HepG2 (cell line): ENCODE data around the gene PROS1. TPM values are rescaled to one million over a fixed set of nuclear protein-coding genes. Genes with fewer than 3 reads are reported as not detected.

Experiments used
- ADNP ChIP-seq: sonication (generic); formaldehyde crosslinking; IDR thresholded peaks from 2 replicates; pipeline ENCODE4 v1.4.0; 2020; ENCODE audit warnings: missing genetic modification reagents
- CHD4 ChIP-seq: fragments of 200-600 bp; sonication (generic); IDR thresholded peaks from 2 replicates; pipeline ENCODE4 v1.7.0; 2017; ENCODE audit warnings: mild to moderate bottlenecking, low read length, borderline replicate concordance
- FLYWCH1 ChIP-seq: sonication (generic); formaldehyde crosslinking; IDR thresholded peaks from 2 replicates; pipeline ENCODE4 v1.8.1; 2023; ENCODE audit warnings: mild to moderate bottlenecking, missing genetic modification reagents
- KDM6A ChIP-seq: IDR thresholded peaks from 2 replicates; pipeline ENCODE4 v1.6.1; 2016; ENCODE audit warnings: low read depth
- MAFF ChIP-seq: IDR thresholded peaks from 2 replicates; pipeline ENCODE4 v1.6.1; 2011; ENCODE audit warnings: low read depth, low read length, improper control_type of control experiment
- NR2F1 ChIP-seq, 2 experiments: fragments of 450-650 bp in 1 of 2; formaldehyde crosslinking in 1 of 2; IDR thresholded peaks; 2 replicates each; pipeline versions ENCODE4 v1.5.0 to v1.6.1; 2016 to 2020; ENCODE audit warnings: mild to moderate bottlenecking in 1 of 2, missing compliant biosample characterization in 1 of 2, missing genetic modification reagents in 1 of 2, moderate library complexity in 1 of 2
- PHF20 ChIP-seq: sonication (generic); formaldehyde crosslinking; IDR thresholded peaks from 2 replicates; pipeline ENCODE4 v1.5.0; 2020; ENCODE audit warnings: mild to moderate bottlenecking, missing genetic modification reagents
- SKI ChIP-seq: fragments of 450-650 bp; IDR thresholded peaks from one replicate; pipeline ENCODE4 v1.6.1; 2018; ENCODE audit warnings: mild to moderate bottlenecking; ENCODE audit not compliant: partially characterized antibody
- ZBTB7B ChIP-seq: sonication (generic); formaldehyde crosslinking; IDR thresholded peaks from 2 replicates; pipeline ENCODE4 v1.4.0; 2020; ENCODE audit warnings: missing genetic modification reagents
- ZNF10 ChIP-seq: sonication (generic); formaldehyde crosslinking; IDR thresholded peaks from 2 replicates; pipeline ENCODE4 v1.4.0; 2020; ENCODE audit warnings: mild to moderate bottlenecking, low read depth, missing genetic modification reagents, borderline replicate concordance
- ZNF232 ChIP-seq: sonication (generic); formaldehyde crosslinking; IDR thresholded peaks from 2 replicates; pipeline ENCODE4 v1.4.0; 2020; ENCODE audit warnings: missing genetic modification reagents, borderline replicate concordance
- ZNF234 ChIP-seq: sonication (generic); formaldehyde crosslinking; conservative IDR thresholded peaks from 2 replicates; pipeline ENCODE4 v1.5.1; 2020; ENCODE audit warnings: mild to moderate bottlenecking, missing genetic modification reagents
- ZNF354B ChIP-seq: sonication (generic); formaldehyde crosslinking; IDR thresholded peaks from 2 replicates; pipeline ENCODE4 v1.8.0; 2022; ENCODE audit warnings: mild to moderate bottlenecking, missing genetic modification reagents
- ZNF431 ChIP-seq: sonication (generic); formaldehyde crosslinking; IDR thresholded peaks from 2 replicates; pipeline ENCODE4 v1.9.0; 2022; ENCODE audit warnings: missing genetic modification reagents, low read depth, mild to moderate bottlenecking, borderline replicate concordance
- ZNF569 ChIP-seq: sonication (generic); formaldehyde crosslinking; IDR thresholded peaks from 2 replicates; pipeline ENCODE4 v1.5.0; 2020; ENCODE audit warnings: mild to moderate bottlenecking, missing genetic modification reagents, moderate library complexity, borderline replicate concordance
- ZNF572 ChIP-seq: sonication (generic); formaldehyde crosslinking; IDR thresholded peaks from 2 replicates; pipeline ENCODE4 v1.5.1; 2020; ENCODE audit warnings: mild to moderate bottlenecking, missing genetic modification reagents
- ZNF580 ChIP-seq: IDR thresholded peaks from 2 replicates; pipeline ENCODE4 v1.6.1; 2016; ENCODE audit warnings: low read depth, borderline replicate concordance
- ZNF724P ChIP-seq: sonication (generic); formaldehyde crosslinking; IDR thresholded peaks from 2 replicates; pipeline ENCODE4 v1.8.0; 2022; ENCODE audit warnings: missing genetic modification reagents, borderline replicate concordance
- ZNF737 ChIP-seq: sonication (generic); formaldehyde crosslinking; IDR thresholded peaks from 2 replicates; pipeline ENCODE4 v1.5.0; 2020; ENCODE audit warnings: missing genetic modification reagents, mild to moderate bottlenecking, borderline replicate concordance
- ZNF766 ChIP-seq: sonication (generic); formaldehyde crosslinking; IDR thresholded peaks from 2 replicates; pipeline ENCODE4 v1.5.0; 2020; ENCODE audit warnings: missing genetic modification reagents, borderline replicate concordance
- polyA plus RNA-seq, 8 experiments: library from polyadenylated mRNA; depleted of rRNA in 3 of 8; stranded (reverse) in 7 of 8; unstranded in 1 of 8; fragments of >200 nt; fragmentation: Illumina TruSeq in 4 of 8; extraction: Trizol in 4 of 8; gene quantifications; 2 replicates each; pipeline versions ENCODE4 v1.2.1 to v1.2.3, GENCODE V29; 2011 to 2016; ENCODE audit warnings: low read depth in 4 of 8, missing spikeins in 1 of 8, mixed read lengths in 1 of 8; ENCODE audit not compliant: insufficient read depth in 1 of 8
- total RNA-seq, 5 experiments: library from RNA; depleted of rRNA; stranded (reverse); fragments of >200 nt; fragmentation: Illumina TruSeq; extraction: Trizol; gene quantifications; 2 replicates each; pipeline ENCODE4 v1.2.3, GENCODE V29; 2016; ENCODE audit warnings: low read depth in 1 of 5

PROS1 gene
- total and polyA plus RNA-seq, 2 of the 13 experiments (the other 11 are each of a cell fraction or from before 2014, with no cell fraction given) = 63.8 to 76.8 TPM

- TF ChIP-seq ZNF580 (CRISPR knock-in tag) = no peak
- TF ChIP-seq ZNF354B (CRISPR knock-in tag) = no peak
- TF ChIP-seq ZBTB7B = peak; percentile 68; the same call in 1 of the 2 replicates
- TF ChIP-seq KDM6A (CRISPR knock-in tag) = 0 out of 2 replicates have a peak, but pooled peaks have one; percentile 38
- TF ChIP-seq ZNF569 (CRISPR knock-in tag) = no peak
- no peak for TF ChIP-seq FLYWCH1 (CRISPR knock-in tag)
- no peak for TF ChIP-seq ZNF10 (CRISPR knock-in tag)
- TF ChIP-seq ZNF431 = 0 out of 2 replicates have a peak, but pooled peaks have one; percentile 35
- no peak for TF ChIP-seq ZNF737 (CRISPR knock-in tag)
- TF ChIP-seq CHD4 = no peak
- TF ChIP-seq ZNF766 (CRISPR knock-in tag) = no peak
- TF ChIP-seq PHF20 = peak; percentile 61
- TF ChIP-seq ZNF724P (CRISPR knock-in tag) = no peak
- no peak for TF ChIP-seq ZNF234
- 0 out of 2 replicates have a peak, but pooled peaks have one; percentile 3 for TF ChIP-seq MAFF
- no peak for TF ChIP-seq ZNF572
- no peak for TF ChIP-seq ZNF232 (CRISPR knock-in tag)
- no peak for TF ChIP-seq NR2F1 (CRISPR knock-in tag; IDR thresholded peaks at IDR 0.05)
- TF ChIP-seq SKI = peak; percentile 71
- no peak for TF ChIP-seq ADNP (CRISPR knock-in tag)
These were observed at the start of gene PROS1 (continued) for GRCh38 chr3:93973131-93974126.
